HepG2 (cell line): ENCODE results near the gene SP5.

Source experiments
- CTCF ChIP-seq: sonication (generic); formaldehyde crosslinking; IDR thresholded peaks from 2 replicates; pipeline ENCODE4 v1.5.0; 2020; ENCODE audit warnings: mild to moderate bottlenecking, missing genetic modification reagents, moderate library complexity
- FOSL1 ChIP-seq: sonication (generic); formaldehyde crosslinking; IDR thresholded peaks from 2 replicates; pipeline ENCODE4 v1.9.0; 2021; ENCODE audit warnings: missing genetic modification reagents, borderline replicate concordance
- KAT8 ChIP-seq: IDR thresholded peaks from 2 replicates; pipeline ENCODE4 v1.6.1; 2016; ENCODE audit warnings: missing genetic modification reagents, missing compliant biosample characterization
- POLR2A ChIP-seq, 2 experiments: IDR thresholded peaks; 2 replicates each; pipeline ENCODE4 v1.6.1; 2011; ENCODE audit warnings: low read depth in 2 of 2, low read length in 2 of 2, mild to moderate bottlenecking in 1 of 2, moderate library complexity in 1 of 2; ENCODE audit not compliant: insufficient read depth in 1 of 2
- REST ChIP-seq, 2 experiments: IDR thresholded peaks; 2 replicates each; pipeline ENCODE4 v1.6.1; 2011 to 2012; ENCODE audit warnings: low read length in 2 of 2, borderline replicate concordance in 1 of 2, low read depth in 1 of 2, mild to moderate bottlenecking in 1 of 2, moderate library complexity in 1 of 2

- no peak for TF ChIP-seq CTCF (CRISPR knock-in tag)
- no peak for TF ChIP-seq KAT8
- no peak for TF ChIP-seq FOSL1 (CRISPR knock-in tag)
- TF ChIP-seq POLR2A (IDR thresholded peaks at IDR 0.05; ENCODE audit: insufficient read depth in 1 of 2, low read depth in 2 of 2, low read length in 2 of 2) = no peak
- no peak for TF ChIP-seq REST (IDR thresholded peaks at IDR 0.05; ENCODE audit: borderline replicate concordance in 1 of 2, low read depth in 1 of 2, low read length in 2 of 2)
Measured at GRCh38 chr2:170665743-170666142, 49.4 kb upstream of the SP5 start.
